Stimulated activated CD8-positive, alpha-beta memory T cell treated with anti-CD3 and anti-CD28 coated beads, Interleukin-4, amount 100 ng/mL, for 1 hour (primary cell): ENCODE measurements around the gene AKR1B15.
"Not testable (repeated sequence)": the region's sequence is repeated elsewhere in the genome, so short reads cannot be mapped to it uniquely, and the experiment has no call there.

Experiments
- DNase-seq, 2 donors: peaks; one replicate each; pipeline ENCODE4 v3.0.0-alpha.2; 2020; ENCODE audit warnings: low read depth in 2 of 2, low spot score in 1 of 2

AKR1B15 gene

GRCh38 chr7:134532180-134532953 lies 16.5 kb upstream of the AKR1B15 start:
- no peak for DNase-seq

GRCh38 chr7:134532954-134533218 lies 16.0 kb upstream of the AKR1B15 start:
- DNase-seq = no peak

DNA sequence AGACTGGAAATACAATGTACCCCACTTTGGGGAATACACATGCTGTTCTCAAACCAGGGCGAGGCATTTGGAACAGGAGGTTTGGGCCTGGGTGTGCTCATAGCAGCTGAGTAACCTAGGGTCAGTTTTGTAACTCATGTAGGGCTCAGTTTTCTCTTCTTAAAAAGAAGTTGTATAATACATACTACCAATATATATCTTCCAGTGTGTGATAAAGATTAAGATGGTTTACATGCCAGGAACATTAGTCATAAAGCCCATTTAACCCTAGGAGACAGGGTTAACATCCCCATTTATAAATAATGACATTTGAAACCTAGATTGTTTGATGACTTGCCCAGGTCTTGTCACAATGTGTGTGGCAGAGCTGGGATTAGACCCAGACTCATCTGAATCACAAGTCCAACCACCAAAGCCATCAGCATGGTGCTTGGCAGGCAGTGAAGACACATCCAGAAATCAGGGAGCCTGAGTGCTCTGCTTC lies 15.6 kb upstream of the AKR1B15 start:
- no peak for DNase-seq

DNA sequence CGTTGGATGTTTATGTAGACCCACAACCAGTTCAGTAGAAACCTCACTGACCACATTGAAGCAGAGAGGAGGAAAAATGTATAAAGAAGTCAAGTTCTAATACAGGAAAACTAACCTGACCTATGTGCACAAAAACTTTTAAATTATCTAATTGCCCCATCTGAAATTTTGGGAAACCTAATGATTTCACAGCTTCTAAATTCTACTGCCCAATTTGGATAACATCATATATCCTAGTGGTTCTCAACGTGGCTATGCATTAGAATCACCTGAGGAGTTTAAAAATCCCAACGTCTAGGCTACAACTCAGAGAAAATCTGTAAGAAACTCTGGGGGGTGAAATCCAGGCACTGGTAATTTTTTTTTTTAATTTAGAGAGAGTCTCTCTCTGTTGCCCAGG lies 14.3 kb upstream of the AKR1B15 start:
- DNase-seq = no peak

- no peak for DNase-seq
Measured at GRCh38 chr7:134535272-134535918, 13.5 kb upstream of the AKR1B15 start.

DNA sequence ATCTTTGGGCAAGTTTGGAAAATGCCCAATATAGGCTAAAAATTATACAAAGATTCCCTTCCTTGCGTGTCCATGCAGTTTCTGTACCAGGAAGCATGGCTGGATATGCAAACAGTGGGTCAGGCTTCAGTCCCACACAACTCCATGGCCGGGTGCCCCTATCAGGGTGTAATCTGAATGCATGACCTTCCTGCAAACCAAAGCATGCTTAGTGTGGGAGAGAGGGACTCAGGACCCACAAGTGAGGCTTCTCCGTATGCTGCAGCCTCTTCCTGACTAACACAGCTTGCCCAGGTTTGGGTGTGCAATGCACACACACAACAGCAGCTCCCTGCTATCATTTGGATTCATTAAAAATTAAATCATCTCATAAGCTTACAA lies 13.0 kb upstream of the AKR1B15 start:
- no peak for DNase-seq

- DNase-seq = not testable (repeated sequence)
Measured at GRCh38 chr7:134536558-134536957, 12.4 kb upstream of the AKR1B15 start.

DNA sequence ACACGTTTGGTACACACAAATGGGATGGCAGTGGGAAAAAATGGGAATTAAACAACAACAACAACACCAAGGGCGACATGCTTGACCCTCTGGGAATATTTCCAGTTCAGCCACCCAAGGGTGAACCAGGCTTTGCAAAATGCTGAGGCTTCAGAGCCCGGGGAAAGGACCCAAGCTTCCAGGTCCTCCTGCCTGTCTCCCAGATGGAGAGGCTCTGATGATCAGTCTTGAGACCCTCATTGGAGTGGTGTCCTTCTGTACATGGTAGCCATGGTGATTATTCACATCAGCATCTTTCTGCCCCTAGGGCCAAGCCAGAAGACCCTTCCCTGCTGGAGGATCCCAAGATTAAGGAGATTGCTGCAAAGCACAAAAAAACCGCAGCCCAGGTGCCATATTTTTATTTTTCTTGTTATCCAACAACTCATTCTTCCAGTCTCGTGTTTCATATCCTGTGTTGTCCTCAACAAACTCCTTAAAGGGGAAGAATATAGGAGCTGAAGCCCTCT lies 11.6 kb upstream of the AKR1B15 start:
- DNase-seq = not testable (repeated sequence)

DNA sequence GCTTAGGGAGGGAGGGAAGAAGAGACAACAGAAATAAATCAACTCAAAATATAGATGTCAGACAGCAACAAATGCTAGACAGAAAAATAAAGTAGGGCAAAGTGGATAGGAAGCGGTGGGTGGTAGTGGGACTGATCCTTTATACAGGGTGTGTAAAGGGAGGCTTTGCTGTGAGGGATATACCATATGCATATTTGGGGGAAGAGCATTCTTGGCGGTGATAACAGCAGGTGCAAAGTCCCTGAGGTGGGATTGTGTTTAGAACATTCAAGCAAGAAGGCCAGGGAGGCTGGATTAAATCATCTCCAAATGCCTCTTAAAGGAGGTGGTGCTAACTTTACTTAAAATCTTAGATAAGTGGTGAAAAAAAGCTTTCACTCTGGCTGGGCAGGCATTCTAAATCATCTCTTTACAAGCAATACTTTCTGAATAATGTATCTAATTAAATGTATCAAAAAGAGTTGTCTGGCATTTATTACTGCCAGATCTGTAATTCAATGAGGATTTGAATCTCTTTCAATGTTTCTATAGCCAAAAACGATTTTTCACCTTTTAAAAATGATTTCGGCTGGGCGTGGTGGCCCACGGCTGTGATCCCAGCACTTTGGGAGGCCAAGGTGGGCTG lies 9.4 kb upstream of the AKR1B15 start:
- no peak for DNase-seq

GRCh38 chr7:134541501-134542194 lies 7.3 kb upstream of the AKR1B15 start:
- DNase-seq = not testable (repeated sequence)

DNA sequence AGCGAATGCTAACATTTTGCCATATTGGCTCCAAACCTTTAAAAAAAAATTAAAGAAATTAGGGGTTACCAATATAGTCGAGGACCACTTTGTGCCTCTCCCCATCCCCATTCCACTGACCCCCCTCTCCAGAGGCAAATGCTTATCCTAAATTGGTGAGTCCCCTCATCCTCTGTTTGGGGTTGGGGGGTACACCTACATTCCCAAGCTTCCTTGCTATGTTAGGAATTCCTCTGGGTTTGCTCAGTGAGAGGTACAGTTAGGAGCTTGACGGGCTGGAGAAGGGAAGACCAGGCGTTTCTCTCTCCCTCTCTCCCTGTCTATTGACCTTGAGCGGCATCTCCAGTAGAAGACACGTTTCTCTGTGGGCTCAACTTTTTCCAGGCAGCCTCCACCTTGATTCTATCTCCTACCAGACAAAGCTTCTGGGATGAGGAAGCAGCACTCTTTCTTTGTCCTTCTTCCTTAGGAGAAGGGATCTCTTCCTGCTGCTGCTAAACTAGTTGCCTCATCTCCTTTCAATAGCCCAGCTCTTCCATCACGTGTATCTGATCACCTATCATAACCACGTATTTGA lies 6.6 kb upstream of the AKR1B15 start:
- no peak for DNase-seq

- DNase-seq = no peak
Measured at GRCh38 chr7:134545380-134545779, 3.5 kb upstream of the AKR1B15 start.

- no peak for DNase-seq
Measured at GRCh38 chr7:134545918-134546317, 3.0 kb upstream of the AKR1B15 start.

DNA sequence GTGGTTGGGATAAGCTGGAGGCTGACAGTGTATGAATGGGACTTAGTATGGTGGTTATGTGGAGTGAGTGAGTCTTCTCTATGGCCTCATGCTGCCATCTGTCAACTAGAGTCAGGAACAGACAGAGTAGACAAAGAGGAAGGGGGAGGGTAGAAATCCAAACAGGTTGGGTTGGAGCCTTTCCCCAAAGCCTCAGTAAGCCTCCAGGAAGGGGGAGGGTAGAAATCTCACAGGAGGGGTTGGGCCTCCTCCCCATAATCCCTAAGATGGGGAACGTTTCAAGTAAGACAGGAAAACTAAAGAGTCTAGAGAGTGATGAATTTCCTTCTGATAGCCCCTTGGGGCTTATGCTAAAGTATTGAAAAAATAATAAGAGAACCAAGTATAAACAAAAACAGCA lies 2.0 kb upstream of the AKR1B15 start:
- no peak for DNase-seq

DNA sequence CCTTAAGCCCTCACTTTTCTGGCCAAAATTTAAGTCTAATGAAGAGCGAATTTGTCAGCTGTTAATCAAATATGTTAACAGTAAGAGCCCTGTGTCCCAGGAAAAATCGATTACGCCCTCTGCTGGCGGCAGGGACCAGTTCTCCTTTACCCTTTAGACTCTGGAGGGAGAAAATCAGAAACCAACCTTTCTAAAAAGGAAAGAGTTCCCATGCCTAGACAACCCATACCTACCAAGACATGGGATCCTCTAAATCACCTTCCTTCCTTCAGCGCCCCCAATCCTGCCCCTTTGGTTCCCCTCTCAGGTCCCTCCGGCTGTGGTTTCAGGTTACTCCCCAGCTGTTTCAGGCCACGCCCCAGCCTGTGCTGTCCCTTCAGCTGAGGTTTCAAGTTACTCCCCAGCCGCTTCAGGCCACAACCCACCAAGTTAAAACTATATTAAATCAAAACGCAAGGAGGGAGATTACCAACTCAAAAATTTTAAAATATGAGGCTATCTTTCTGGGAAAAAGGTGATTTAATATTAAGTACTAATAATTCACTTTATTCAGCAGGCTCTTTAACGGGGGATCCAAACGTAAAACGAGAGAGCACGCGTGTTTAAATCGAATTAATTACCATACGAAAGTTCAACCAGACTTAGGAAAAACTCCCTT lies 1.4 kb upstream of the AKR1B15 start:
- peak; percentile 33 to 35 for DNase-seq

GRCh38 chr7:134549366-134549765 lies 456 bp downstream of the AKR1B15 start:
- no peak for DNase-seq

GRCh38 chr7:134552105-134552504 lies 3.2 kb downstream of the AKR1B15 start:
- no peak for DNase-seq

DNA sequence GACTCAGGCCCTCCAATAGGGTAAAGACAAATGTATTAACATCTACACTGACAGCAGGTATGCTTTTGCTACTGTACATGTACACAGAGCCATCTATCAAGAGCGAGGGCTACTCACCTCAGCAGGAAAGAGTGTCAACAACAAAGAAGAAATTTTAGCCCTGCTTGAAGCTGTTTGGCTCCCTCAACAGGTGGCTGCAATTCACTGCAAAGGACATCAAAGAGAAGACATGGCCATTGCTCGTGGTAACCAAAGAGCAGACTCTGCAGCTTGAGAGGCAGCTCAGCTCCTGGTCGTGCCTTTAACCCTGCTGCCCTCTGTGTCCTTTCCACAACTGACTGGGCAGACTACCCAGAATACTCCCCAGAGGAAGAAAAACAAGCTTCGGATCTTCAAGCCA lies 5.1 kb downstream of the AKR1B15 start:
- no peak for DNase-seq

DNA sequence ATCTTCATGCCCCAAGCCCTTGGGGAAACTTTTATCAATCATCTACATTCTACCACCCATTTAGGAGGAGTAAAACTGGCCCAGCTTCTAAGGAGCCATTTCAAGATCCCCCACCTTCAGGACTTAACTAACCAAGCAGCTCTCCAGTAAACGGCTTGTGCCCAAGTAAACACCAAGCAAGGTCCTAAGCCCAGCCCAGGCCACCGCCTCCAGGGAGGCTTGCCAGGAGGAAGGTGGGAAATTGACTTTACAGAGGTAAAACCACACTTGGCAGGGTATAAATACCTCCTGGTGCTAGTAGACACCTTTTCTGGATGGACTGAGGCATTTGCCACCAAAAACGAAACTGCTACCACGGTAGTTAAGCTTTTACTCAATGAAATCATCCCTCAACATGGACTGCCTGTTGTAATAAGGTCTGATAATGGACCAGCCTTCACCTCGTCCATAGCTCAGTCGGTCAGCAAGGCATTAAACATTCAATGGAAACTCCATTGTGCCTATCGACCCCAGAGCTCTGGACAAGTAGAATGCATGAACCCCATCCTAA lies 5.6 kb downstream of the AKR1B15 start:
- no peak for DNase-seq

- no peak for DNase-seq
Measured at GRCh38 chr7:134557391-134557790, 8.5 kb downstream of the AKR1B15 start.

DNA sequence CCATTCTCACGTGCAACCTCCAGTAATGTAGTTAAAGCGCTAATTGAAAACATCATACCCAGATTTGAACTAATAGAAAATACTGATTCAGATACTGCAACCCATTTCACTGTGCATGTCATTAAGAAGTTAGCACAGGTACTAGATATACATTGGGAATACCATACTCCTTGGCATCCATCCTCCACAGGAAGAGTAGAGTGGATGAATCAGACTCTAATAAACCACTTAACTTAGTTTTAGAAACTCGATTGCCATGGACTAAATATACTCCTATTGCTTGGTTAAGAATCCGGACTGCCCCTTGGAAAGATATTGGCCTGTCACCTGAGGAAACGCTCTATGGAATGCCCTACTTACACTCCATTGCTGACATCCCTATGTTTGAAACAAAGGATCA lies 9.5 kb downstream of the AKR1B15 start:
- no peak for DNase-seq
